RWPE2 (cell line): ENCODE data around the gene CENPA.

ENCODE experiments used
- ATAC-seq: fragments of 200-7000 bp; cut with Tn5 transposase; 3 replicates; pipeline ENCODE4 v1.9.1; 2021; ENCODE audit warnings: low read depth
- DNase-seq: peaks from one replicate; pipeline ENCODE4 v3.0.0-alpha.2; 2020; ENCODE audit warnings: low spot score
- H3K27ac ChIP-seq: fragments of 450-650 bp; 2 replicates; pipeline ENCODE4 v1.5.1; 2017; ENCODE audit warnings: mild to moderate bottlenecking; ENCODE audit not compliant: poor library complexity, severe bottlenecking
- H3K27me3 ChIP-seq: fragments of 250-450 bp; sonication (Bioruptor Pico); 2 replicates; pipeline ENCODE4 v1.5.1; 2021; ENCODE audit warnings: mild to moderate bottlenecking, moderate library complexity; ENCODE audit not compliant: insufficient read depth, poor library complexity, severe bottlenecking
- H3K36me3 ChIP-seq: fragments of 250-450 bp; sonication (Bioruptor Pico); 2 replicates; pipeline ENCODE4 v1.5.1; 2020; ENCODE audit warnings: low read depth, mild to moderate bottlenecking, moderate library complexity
- H3K4me1 ChIP-seq: fragments of 250-450 bp; sonication (Bioruptor Pico); 2 replicates; pipeline ENCODE4 v1.5.1; 2021; ENCODE audit warnings: mild to moderate bottlenecking, moderate library complexity; ENCODE audit not compliant: insufficient read depth, poor library complexity, severe bottlenecking
- H3K4me3 ChIP-seq: fragments of 250-450 bp; sonication (Bioruptor Pico); 2 replicates; pipeline ENCODE4 v1.5.1; 2021; ENCODE audit warnings: mild to moderate bottlenecking, moderate library complexity; ENCODE audit not compliant: severe bottlenecking
- H3K9me3 ChIP-seq: fragments of 250-450 bp; sonication (Bioruptor Pico); 2 replicates; pipeline ENCODE4 v1.5.1; 2021; ENCODE audit warnings: mild to moderate bottlenecking, moderate library complexity; ENCODE audit not compliant: severe bottlenecking
- CTCF ChIP-seq: fragments of 450-650 bp; IDR thresholded peaks from one replicate; pipeline ENCODE4 v1.5.1; 2017; ENCODE audit warnings: mild to moderate bottlenecking, moderate library complexity; ENCODE audit not compliant: poor library complexity, severe bottlenecking

Gene CENPA

DNA sequence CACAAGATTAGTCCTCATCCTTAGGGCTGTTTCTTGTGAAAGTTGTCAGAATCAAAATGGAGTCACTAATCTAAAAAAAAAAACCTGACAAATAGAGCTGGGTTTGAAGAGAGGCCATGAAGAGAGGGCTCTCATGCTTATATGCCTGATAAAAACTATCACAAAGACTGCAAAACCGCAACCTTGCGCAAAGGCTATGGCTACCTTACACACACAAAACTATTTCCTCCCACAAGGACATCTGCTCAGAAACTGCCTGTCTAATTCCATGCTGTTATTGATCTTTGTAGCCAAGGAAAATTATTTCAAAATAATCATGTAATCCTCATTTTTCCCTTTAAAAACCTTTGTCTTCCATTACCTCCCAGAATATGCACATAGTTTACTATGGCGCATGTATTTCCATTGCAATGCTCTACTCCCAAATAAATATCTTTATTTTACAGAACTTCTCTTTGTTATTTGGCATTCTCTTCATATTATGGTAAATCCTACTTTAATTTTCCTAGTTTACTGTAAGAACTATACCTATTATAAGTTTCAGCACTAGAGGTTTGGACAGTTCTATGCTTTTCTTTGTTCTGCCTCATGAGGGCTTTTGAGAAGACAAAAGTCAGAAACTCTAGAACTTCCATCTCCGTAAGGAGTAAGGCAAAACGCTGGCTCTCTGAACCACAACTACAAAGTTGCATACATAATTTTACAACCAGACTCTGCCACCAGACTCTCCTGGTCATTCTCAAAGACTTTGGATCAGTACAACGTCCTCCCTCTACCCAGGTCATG is 52.5 kb downstream of the CENPA start:
- no peaks in the 10 kb centered on the region for H3K9me3 ChIP-seq
- no peak for TF ChIP-seq CTCF
- no peaks in the 10 kb centered on the region for H3K36me3 ChIP-seq
- DNase-seq (no peak), ATAC-seq (no peak)
- peaks cover 11% of the 10 kb centered on the region for H3K27me3 ChIP-seq
- H3K27ac ChIP-seq = no peak overlapping the region
- H3K4me3 ChIP-seq = no peak overlapping the region
- H3K4me1 ChIP-seq = no peaks in the 10 kb centered on the region

- H3K4me1 ChIP-seq = no peaks in the 10 kb centered on the region
- no peak for TF ChIP-seq CTCF
- H3K27me3 ChIP-seq = peaks cover 25% of the 10 kb centered on the region
- ATAC-seq (peak; percentile 58; the same call in 2 of the 3 replicates), DNase-seq (no peak)
- no peak overlapping the region for H3K27ac ChIP-seq
- H3K4me3 ChIP-seq = no peak overlapping the region
- no peaks in the 10 kb centered on the region for H3K9me3 ChIP-seq
- H3K36me3 ChIP-seq = no peaks in the 10 kb centered on the region
Observed at GRCh38 chr2:26840937-26841610, 55.2 kb downstream of the CENPA start.

GRCh38 chr2:26843041-26843440 is 57.2 kb downstream of the CENPA start:
- H3K4me3 ChIP-seq = no peak overlapping the region
- H3K4me1 ChIP-seq = no peaks in the 10 kb centered on the region
- H3K27me3 ChIP-seq = peaks cover 45% of the 10 kb centered on the region
- DNase-seq (no peak), ATAC-seq (no peak)
- H3K27ac ChIP-seq = no peak overlapping the region
- H3K36me3 ChIP-seq = no peaks in the 10 kb centered on the region
- H3K9me3 ChIP-seq = no peaks in the 10 kb centered on the region
- TF ChIP-seq CTCF = no peak
